HG03432 (cell line): Measurements from ENCODE around the gene ARHGAP6.
"Not testable (repeated sequence)": the region's sequence is repeated elsewhere in the genome, so short reads cannot be mapped to it uniquely, and the experiment has no call there.

Experiments
- ATAC-seq: cut with Tn5 transposase; IDR thresholded peaks from one replicate; pipeline ENCODE4 v1.9.1; 2021; ENCODE audit warnings: mild to moderate bottlenecking, moderate library complexity; ENCODE audit not compliant: unreplicated experiment

Gene ARHGAP6

DNA sequence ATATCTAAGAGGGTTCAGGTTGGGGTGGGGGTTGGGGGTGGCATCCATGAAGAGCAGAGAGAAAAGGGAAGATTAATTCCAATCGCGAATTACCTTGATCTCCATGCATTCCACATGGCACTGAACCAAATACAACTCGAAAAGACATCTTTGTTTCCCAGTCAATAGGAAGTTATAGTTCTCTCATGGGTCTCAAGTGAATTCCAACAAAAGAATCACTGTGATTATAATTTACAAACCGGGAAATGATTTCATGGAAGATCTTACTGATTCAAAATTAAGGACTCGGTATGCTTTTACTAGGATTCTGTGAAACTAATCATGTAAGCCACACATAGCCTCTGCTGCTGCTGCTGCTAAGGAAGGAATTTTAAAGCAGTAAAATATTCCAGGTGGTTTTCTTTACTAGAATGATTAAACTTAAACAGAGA is 399.1 kb downstream of the ARHGAP6 start:
- ATAC-seq, result no peak

DNA sequence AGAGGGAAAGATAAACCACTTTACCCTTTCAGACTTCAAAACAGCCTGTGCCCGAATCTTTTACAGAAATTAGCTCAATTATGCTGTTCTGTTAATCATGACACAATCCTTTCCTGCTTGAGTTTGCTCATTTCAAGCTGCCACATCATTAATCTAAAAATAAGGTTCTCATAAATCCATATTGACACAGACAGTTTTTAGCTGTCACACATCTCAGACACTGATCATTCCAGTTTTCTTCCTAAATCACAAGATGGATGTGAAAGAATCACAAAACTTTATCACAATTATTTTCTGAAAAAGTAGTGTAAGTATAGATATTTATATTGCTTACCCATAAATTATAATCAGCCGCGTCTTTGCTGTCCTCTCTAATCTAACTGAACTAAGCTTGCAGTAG is 400.4 kb downstream of the ARHGAP6 start:
- no peak for ATAC-seq

GRCh38 chrX:11264925-11265324 is 400.8 kb downstream of the ARHGAP6 start:
- no peak for ATAC-seq

GRCh38 chrX:11261260-11261659 is 404.5 kb downstream of the ARHGAP6 start:
- ATAC-seq, result no peak

GRCh38 chrX:11259437-11259836 is 406.3 kb downstream of the ARHGAP6 start:
- no peak for ATAC-seq

- ATAC-seq, result no peak
Observed at GRCh38 chrX:11257711-11258110, 408.0 kb downstream of the ARHGAP6 start.

- ATAC-seq, result no peak
Observed at GRCh38 chrX:11257290-11257689, 408.4 kb downstream of the ARHGAP6 start.

- ATAC-seq, result no peak
Observed at GRCh38 chrX:11254417-11255109, 411.2 kb downstream of the ARHGAP6 start.

DNA sequence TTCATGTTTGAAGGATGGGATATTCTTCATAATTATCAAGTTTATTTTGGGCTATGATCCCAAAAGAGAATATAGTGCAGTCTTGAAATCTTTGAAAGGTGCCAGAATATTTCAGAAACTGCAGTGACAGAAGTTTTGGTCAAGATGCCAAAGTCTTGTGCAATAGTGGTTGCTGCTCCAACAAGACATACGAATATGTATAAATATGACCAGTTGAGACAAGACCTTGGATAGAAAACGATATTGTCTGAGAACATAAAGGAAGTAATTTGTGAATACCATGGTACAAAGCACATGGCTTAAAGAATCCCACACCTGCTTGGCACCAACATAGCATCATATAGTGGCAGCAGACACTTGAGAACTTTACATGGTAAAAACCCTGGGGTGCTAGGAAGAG is 421.1 kb downstream of the ARHGAP6 start:
- no peak for ATAC-seq

- no peak for ATAC-seq
Observed at GRCh38 chrX:11242704-11243103, 423.0 kb downstream of the ARHGAP6 start.

DNA sequence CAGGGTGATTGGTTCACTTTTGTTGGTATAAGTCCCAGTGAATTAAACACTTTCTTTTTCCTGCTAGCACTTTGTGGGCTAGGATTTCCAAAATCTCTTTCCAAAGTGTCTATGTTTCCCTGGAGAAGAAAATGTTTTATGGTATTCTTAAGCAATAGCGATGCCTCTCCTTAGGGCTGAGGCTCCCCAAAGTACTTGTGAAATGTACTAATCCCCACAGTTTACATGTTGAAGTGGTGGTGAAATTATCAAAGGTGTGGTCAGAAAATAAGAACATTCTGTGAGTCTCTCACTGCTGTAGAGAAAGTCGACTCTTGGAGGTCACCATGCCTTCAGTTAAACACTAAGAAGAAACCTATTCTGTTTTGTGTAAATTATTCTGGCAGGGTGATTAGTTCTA is 424.0 kb downstream of the ARHGAP6 start:
- ATAC-seq, result no peak

DNA sequence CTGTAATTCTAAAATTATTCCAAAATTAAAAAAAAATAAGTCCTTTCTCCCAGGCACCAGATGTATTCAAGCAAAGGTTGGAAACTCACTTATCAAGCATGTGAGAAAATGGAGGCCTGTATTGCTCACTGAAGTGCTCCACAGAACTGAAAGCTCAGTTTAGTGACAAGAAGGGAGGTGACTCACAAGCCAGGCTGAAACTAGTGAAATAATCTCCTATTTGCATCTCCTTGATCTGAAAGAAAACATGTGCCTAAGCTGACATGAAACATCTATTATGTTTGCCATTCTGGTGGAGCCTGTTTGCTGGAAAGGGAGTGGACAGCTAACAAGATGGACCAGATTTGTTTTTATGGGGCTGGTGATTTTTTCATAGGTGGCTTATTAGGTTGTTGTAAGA is 426.5 kb downstream of the ARHGAP6 start:
- peak; percentile 95 for ATAC-seq

- not testable (repeated sequence) for ATAC-seq
Observed at GRCh38 chrX:11235377-11235776, 430.3 kb downstream of the ARHGAP6 start.

DNA sequence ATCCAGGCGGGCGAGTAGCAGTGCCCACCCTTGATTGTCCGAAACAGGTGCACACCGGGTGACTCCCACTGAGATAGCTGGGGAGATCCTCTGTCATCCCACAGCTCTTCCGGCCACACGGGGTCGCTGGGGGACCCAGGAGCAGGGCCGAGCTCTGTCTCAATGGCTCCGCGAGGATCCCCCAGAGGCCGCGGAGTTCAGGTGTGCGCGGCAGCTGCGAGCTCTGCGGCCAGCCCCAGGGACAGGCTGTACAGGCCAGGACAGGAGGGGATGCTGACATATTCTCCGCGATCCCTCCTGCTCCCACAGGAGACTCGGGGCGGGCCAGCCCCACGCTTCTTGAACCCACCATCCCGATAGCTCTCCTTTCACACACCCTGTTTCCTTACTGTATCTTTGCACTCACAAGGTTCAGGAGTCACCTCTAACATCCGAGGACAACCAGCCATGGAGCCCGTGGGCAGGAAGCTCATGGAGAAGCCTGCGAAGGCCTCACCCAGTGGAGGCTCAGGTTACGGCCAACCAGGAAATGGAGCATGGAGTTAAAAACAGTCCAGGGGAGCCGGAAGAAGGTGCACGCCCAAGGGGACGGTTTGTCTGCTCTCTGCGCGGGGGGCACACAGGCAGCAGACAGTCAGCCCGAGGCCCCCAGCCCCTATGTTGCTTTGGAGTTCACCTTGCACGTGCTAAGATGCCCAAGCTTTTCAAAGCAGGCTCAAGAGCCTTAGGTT is 450.4 kb downstream of the ARHGAP6 start:
- no peak for ATAC-seq

DNA sequence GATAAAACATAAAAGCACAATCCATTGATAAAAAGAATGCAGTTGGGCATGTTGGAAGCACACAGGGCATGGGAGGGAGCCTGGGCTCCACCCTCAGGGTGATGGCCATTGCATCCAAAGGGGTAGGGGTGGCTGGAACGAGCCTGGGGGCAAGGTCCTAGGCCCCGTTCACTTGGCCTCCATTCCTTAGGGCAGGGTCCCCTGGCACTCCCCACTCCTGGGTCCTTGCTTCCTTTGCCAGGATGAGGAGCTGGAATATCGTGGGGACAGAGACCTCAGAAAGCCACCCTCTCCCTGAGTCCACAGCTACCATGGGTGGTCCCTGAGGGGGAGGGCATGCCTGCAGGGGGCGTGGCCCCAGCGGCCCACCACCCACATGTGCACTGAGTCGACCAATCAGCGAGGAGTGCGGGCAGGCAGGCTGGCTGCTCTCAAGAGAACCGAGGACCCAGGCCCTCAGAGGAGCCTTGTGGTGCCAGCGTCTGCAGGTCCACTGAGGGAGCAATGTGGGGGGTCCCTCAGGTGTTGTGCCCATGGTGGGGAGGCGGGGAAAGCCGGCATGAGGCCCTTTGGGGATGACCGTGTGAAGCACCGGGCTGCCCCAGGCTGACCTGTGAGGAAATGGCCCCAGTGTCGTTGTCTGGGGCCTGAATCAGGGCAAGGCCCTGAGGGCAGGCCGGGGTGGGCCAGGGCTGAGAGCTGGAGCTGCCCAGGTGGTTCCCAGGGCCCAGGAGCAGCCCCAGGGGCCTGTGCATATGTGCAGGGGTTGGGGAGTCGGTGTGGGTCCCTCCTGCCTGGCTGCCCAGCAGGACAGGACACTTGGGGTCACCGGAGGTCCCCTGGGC is 451.2 kb downstream of the ARHGAP6 start:
- no peak for ATAC-seq

DNA sequence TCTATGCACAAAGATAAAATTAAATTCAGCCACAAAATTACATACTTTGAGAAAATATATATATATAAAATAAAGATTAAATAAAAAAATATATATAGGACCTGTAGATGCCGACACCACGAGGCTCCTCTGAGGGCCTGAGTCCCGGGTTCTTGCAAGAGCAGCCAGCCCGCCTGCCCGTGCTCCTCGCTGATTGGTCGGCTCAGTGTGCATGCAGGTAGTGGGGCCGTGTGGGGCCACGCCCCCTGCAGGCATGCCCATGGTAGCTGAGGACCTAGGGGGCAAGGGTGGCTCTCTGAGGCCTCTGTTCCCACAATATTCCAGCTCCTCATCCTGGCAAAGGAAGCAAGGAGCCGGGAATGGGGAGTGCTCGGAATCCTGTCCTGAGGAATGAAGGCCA is 453.0 kb downstream of the ARHGAP6 start:
- ATAC-seq, result no peak

- no peak for ATAC-seq
Observed at GRCh38 chrX:11210415-11210801, 455.3 kb downstream of the ARHGAP6 start.

DNA sequence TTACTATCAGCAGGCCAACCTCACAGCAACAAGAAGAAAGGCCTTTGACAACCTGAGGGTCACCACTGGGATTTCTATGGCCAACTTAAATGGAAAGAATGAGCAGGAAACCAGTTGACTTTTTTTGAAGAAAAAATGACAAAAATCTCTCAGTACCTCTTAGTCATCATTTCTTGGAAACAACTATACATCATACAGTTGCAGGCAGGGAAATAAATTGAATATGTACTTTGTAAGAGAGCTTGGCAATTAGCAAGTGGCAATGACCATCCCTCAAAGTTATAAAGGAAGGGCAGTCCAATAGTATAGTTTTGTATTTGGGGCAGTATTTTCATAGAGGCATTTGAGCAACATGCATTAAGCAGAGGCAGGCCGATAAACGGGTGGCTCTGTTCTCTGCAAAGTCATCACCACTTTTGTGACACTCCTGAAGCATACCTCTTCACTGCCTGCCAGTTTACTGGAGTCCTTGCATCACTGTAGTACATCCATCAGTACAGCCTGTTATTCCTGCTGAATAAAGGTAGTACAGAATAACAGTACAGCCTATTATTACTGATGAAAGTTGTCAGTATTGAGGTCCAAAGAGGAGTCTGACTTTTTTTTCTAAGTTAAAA is 455.8 kb downstream of the ARHGAP6 start:
- no peak for ATAC-seq

DNA sequence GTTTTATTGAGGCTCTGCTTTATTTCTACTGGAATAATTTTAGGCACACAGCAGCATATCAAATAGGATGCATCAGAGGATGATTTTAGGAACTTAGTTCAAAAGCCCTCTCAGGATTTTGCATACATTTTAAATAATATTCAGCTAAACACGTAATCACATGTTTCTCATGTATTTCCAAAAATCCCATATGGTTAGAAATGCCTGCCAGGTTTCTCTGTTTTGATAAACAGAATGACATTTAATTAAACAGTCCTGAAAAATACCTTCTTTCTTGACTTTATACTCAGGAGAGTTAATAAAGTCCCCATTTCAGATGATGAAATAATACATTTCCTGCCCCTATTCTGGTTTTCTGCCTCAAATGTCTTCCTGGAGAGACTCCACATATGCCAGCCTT is 459.0 kb downstream of the ARHGAP6 start:
- ATAC-seq, result no peak

DNA sequence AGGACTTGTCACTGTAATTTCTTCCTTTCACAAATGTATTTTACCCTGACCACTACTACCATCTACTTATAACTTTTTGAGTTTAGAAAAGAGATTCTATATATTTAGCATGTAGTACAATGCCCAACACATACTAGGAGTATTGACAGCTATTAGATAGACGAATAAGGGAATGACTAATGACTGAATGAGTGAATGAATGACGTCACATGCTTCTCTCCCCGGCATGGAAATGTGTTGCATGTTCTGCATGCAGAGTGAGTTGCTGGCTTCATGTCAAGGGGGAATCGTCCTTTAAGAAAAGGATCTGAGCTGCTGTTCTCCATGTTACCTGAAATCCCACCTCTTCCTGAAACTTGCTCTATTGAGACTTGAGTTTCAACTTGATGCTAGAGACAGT is 459.9 kb downstream of the ARHGAP6 start:
- no peak for ATAC-seq

DNA sequence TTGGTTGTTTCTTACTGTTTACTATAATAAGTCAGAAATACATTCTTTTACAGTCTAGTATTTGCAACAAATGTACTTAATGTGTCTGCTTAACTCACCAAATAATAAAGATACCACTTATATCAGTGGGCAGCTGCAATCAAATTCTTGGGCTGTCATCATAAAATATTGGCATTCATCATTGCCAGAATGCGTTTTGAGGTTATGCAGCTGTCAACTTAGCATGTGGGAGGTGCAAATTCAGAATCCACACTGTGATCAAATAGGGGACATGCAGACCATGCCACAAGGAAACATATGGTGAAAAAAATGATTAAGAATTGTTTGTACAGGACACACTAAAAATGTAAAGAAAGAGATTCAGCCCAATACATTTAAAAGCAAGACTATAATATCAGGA is 468.0 kb downstream of the ARHGAP6 start:
- no peak for ATAC-seq
